HG02970 (cell line): ENCODE data around the gene RNU1-3.
A peak's percentile ranks its signal among the peaks of the same experiment; 100 is the strongest.
"Not testable (repeated sequence)": the region's sequence is repeated elsewhere in the genome, so short reads cannot be mapped to it uniquely, and the experiment has no call there.

Experiments
- ATAC-seq: cut with Tn5 transposase; IDR thresholded peaks from one replicate; pipeline ENCODE4 v1.9.1; 2021; ENCODE audit warnings: mild to moderate bottlenecking, moderate library complexity, moderate number of reproducible peaks; ENCODE audit not compliant: unreplicated experiment, low FRiP score

Gene RNU1-3

GRCh38 chr1:16666502-16667413 is at the start of gene RNU1-3:
Gene RNU1-3, minus strand, starts transcription at chr1:16666948.
- ATAC-seq = not testable (repeated sequence)

GRCh38 chr1:16713480-16713879 is 46.7 kb upstream of the RNU1-3 start:
- ATAC-seq = not testable (repeated sequence)

GRCh38 chr1:16712984-16713383 is 46.2 kb upstream of the RNU1-3 start:
- not testable (repeated sequence) for ATAC-seq

GRCh38 chr1:16712582-16712981 is 45.8 kb upstream of the RNU1-3 start:
- ATAC-seq = not testable (repeated sequence)

- ATAC-seq = not testable (repeated sequence)
Observed at GRCh38 chr1:16712131-16712530, 45.4 kb upstream of the RNU1-3 start.

- ATAC-seq = not testable (repeated sequence)
Observed at GRCh38 chr1:16710618-16711017, 43.9 kb upstream of the RNU1-3 start.

GRCh38 chr1:16709659-16710087 is 42.9 kb upstream of the RNU1-3 start:
- peak; percentile 57 for ATAC-seq

GRCh38 chr1:16708704-16709103 is 42.0 kb upstream of the RNU1-3 start:
- ATAC-seq = not testable (repeated sequence)

GRCh38 chr1:16707130-16708093 is 40.7 kb upstream of the RNU1-3 start:
- ATAC-seq = not testable (repeated sequence)

- ATAC-seq = not testable (repeated sequence)
Observed at GRCh38 chr1:16706302-16706701, 39.6 kb upstream of the RNU1-3 start.

- ATAC-seq = not testable (repeated sequence)
Observed at GRCh38 chr1:16704502-16705100, 37.9 kb upstream of the RNU1-3 start.

GRCh38 chr1:16704076-16704475 is 37.3 kb upstream of the RNU1-3 start:
- not testable (repeated sequence) for ATAC-seq

GRCh38 chr1:16703602-16704001 is 36.9 kb upstream of the RNU1-3 start:
- not testable (repeated sequence) for ATAC-seq

GRCh38 chr1:16703141-16703540 is 36.4 kb upstream of the RNU1-3 start:
- ATAC-seq = not testable (repeated sequence)

GRCh38 chr1:16702280-16702679 is 35.5 kb upstream of the RNU1-3 start:
- ATAC-seq = not testable (repeated sequence)

GRCh38 chr1:16701189-16701588 is 34.4 kb upstream of the RNU1-3 start:
- ATAC-seq = not testable (repeated sequence)

- not testable (repeated sequence) for ATAC-seq
Observed at GRCh38 chr1:16700138-16700895, 33.6 kb upstream of the RNU1-3 start.

GRCh38 chr1:16699440-16699839 is 32.7 kb upstream of the RNU1-3 start:
- ATAC-seq = not testable (repeated sequence)

- not testable (repeated sequence) for ATAC-seq
Observed at GRCh38 chr1:16697152-16697551, 30.4 kb upstream of the RNU1-3 start.
